Endothelial cell of umbilical vein (primary cell): ENCODE measurements around the gene EXOC6B. TPM values are rescaled to one million over a fixed set of nuclear protein-coding genes. Genes with fewer than 3 reads are reported as not detected.

Source experiments
- BruUV-seq: library from RNA; stranded (reverse); fragments of 400-500 nt; replicated peaks from 2 replicates; lab custom pipeline; 2021; lab: Mats Ljungman, UMichigan
- CTCF ChIA-PET: fragments of 300-600, 350-600 bp; sonication (Branson Sonifier 250); formaldehyde crosslinking; loops from one replicate; lab custom pipeline; 2021; ENCODE audit warnings: antibody characterized with exemption, inconsistent platforms; lab: Charles Lee
- POLR2A ChIA-PET: fragments of 300-600, 350-600 bp; sonication (Branson Sonifier 250); formaldehyde crosslinking; loops from one replicate; lab custom pipeline; 2021; ENCODE audit warnings: antibody characterized with exemption, inconsistent platforms; lab: Charles Lee
- DNase-seq: peaks from one replicate; pipeline ENCODE4 v3.0.0-alpha.2; 2011; ENCODE audit warnings: low read depth, low spot score
- FAIRE-seq: peaks from 2 replicates; lab custom pipeline; 2011; peaks lifted over from hg19 to GRCh38; lab: Jason Lieb, UNC
- H2AFZ ChIP-seq: 2 replicates; pipeline ENCODE4 v1.6.0; 2012; ENCODE audit warnings: low read depth, low read length, control low read depth, inconsistent platforms
- H3K27ac ChIP-seq: 2 replicates; pipeline ENCODE4 v1.5.1; 2011; ENCODE audit warnings: low read depth, mild to moderate bottlenecking, control low read depth, low read length, moderate library complexity; ENCODE audit not compliant: insufficient read depth
- H3K27me3 ChIP-seq, 2 experiments: 2 replicates each; pipeline versions ENCODE4 v1.6.0 to v1.6.1; 2011; ENCODE audit warnings: low read length in 2 of 2, mixed read lengths in 1 of 2; ENCODE audit not compliant: control insufficient read depth in 2 of 2, insufficient read depth in 2 of 2
- H3K36me3 ChIP-seq, 2 experiments: 2 replicates in 1 of 2; 3 replicates in 1 of 2; pipeline ENCODE4 v1.5.1; 2011; ENCODE audit warnings: low read length in 2 of 2, mild to moderate bottlenecking in 1 of 2, moderate library complexity in 1 of 2; ENCODE audit not compliant: control insufficient read depth in 2 of 2, insufficient read depth in 2 of 2; ENCODE audit errors: extremely low read depth in 1 of 2
- H3K4me1 ChIP-seq: 3 replicates; pipeline ENCODE4 v1.5.1; 2011; ENCODE audit warnings: mild to moderate bottlenecking, low read length; ENCODE audit not compliant: control insufficient read depth, insufficient read depth; ENCODE audit errors: extremely low read depth
- H3K4me2 ChIP-seq: 2 replicates; pipeline ENCODE4 v1.6.1; 2011; ENCODE audit warnings: low read length, control low read depth, mixed read lengths; ENCODE audit not compliant: insufficient read depth
- H3K4me3 ChIP-seq, 3 experiments: fragments of 200-600 bp in 1 of 3; sonication (generic), shearing (Covaris generic) in 1 of 3; replicated peaks in 1 of 3; 2 replicates each; pipeline ENCODE4 v1.5.1; 2011 to 2016; ENCODE audit warnings: control low read depth in 3 of 3, low read length in 3 of 3, mild to moderate bottlenecking in 2 of 3, inconsistent platforms in 1 of 3, low read depth in 1 of 3, moderate library complexity in 1 of 3; ENCODE audit not compliant: insufficient read depth in 1 of 3
- H3K79me2 ChIP-seq: 2 replicates; pipeline ENCODE4 v1.6.0; 2012; ENCODE audit warnings: low read length, inconsistent platforms; ENCODE audit not compliant: control insufficient read depth, insufficient read depth
- H3K9ac ChIP-seq: replicated peaks from 2 replicates; pipeline ENCODE3; 2011; ENCODE audit warnings: low read length, control low read depth; ENCODE audit not compliant: insufficient read depth; ENCODE audit errors: extremely low read depth
- H3K9me1 ChIP-seq: replicated peaks from 3 replicates; pipeline ENCODE4 v1.6.0; 2011; ENCODE audit warnings: mild to moderate bottlenecking, low read length; ENCODE audit not compliant: control insufficient read depth, insufficient read depth; ENCODE audit errors: extremely low read depth
- H3K9me3 ChIP-seq: replicated peaks from 2 replicates; pipeline ENCODE4 v1.5.1; 2012; ENCODE audit warnings: low read length, inconsistent platforms; ENCODE audit not compliant: control insufficient read depth, insufficient read depth
- H4K20me1 ChIP-seq: replicated peaks from 2 replicates; pipeline ENCODE3; 2011; ENCODE audit warnings: mild to moderate bottlenecking, low read length; ENCODE audit not compliant: control insufficient read depth, insufficient read depth; ENCODE audit errors: extremely low read depth
- CTCF ChIP-seq, 2 donors: IDR thresholded peaks; 1 replicate in 1 of 2; 2 replicates in 1 of 2; pipeline ENCODE4 v1.5.1; 2011; ENCODE audit warnings: low read length in 2 of 2, mild to moderate bottlenecking in 2 of 2, moderate library complexity in 2 of 2, control low read depth in 1 of 2, inconsistent platforms in 1 of 2, low read depth in 1 of 2; ENCODE audit not compliant: insufficient read depth in 1 of 2; ENCODE audit errors: extremely low read depth in 1 of 2
- EZH2 ChIP-seq: IDR thresholded peaks from 2 replicates; pipeline ENCODE4 v1.6.1; 2012; ENCODE audit warnings: borderline replicate concordance, low read depth, mild to moderate bottlenecking, moderate library complexity, low read length, inconsistent platforms; ENCODE audit not compliant: severe bottlenecking
- FOS ChIP-seq: IDR thresholded peaks from 2 replicates; pipeline ENCODE4 v1.6.1; 2011; ENCODE audit warnings: mild to moderate bottlenecking, low read length, moderate library complexity, borderline replicate concordance; ENCODE audit not compliant: insufficient read depth
- GATA2 ChIP-seq: IDR thresholded peaks from 2 replicates; pipeline ENCODE4 v1.7.0; 2011; ENCODE audit warnings: low read depth, mild to moderate bottlenecking, moderate library complexity, mixed read lengths, low read length; ENCODE audit not compliant: insufficient read length, insufficient read depth
- JUN ChIP-seq: IDR thresholded peaks from 2 replicates; pipeline ENCODE4 v1.6.1; 2011; ENCODE audit warnings: borderline replicate concordance, low read depth; ENCODE audit not compliant: insufficient read length, insufficient read depth
- MAX ChIP-seq: IDR thresholded peaks from 2 replicates; pipeline ENCODE4 v1.6.1; 2011; ENCODE audit not compliant: insufficient read depth, insufficient read length
- MYC ChIP-seq: IDR thresholded peaks from one replicate; pipeline ENCODE4 v1.6.1; 2011; ENCODE audit warnings: mild to moderate bottlenecking, low read depth, low read length
- POLR2A ChIP-seq: IDR thresholded peaks from 2 replicates; pipeline ENCODE4 v1.6.1; 2012; ENCODE audit warnings: low read depth, mild to moderate bottlenecking, control low read depth, low read length
- POLR2AphosphoS5 ChIP-seq: IDR thresholded peaks from 2 replicates; pipeline ENCODE4 v1.6.1; 2012; ENCODE audit warnings: low read depth, mild to moderate bottlenecking, control low read depth, low read length, moderate library complexity; ENCODE audit not compliant: insufficient read depth
- dilution Hi-C: fragments of 300-500 bp; cut with MboI; formaldehyde crosslinking; loops from one replicate; pipeline ENCODE4 v1.15.0; 2019; ENCODE audit warnings: low sequenced_read_pairs; ENCODE audit not compliant: extremely low pct_ligation_motif_present
- intact Hi-C: fragments of 100-400 bp; cut with micrococcal nuclease; formaldehyde crosslinking; loops from one replicate; pipeline ENCODE4 v1.10.0; 2022
- polyA plus RNA-seq, 4 experiments: library from polyadenylated mRNA; depleted of rRNA in 3 of 4; stranded (reverse) in 3 of 4; unstranded in 1 of 4; fragments of >200 nt; gene quantifications; 2 replicates each; pipeline versions ENCODE4 v1.2.1 to v1.2.3, GENCODE V29; 2011 to 2012; ENCODE audit warnings: missing spikeins in 1 of 4
- total RNA-seq: library from RNA; stranded (reverse); gene quantifications from 2 replicates; pipeline ENCODE4 v1.2.3, GENCODE V29; 2021

EXOC6B gene
- total and polyA plus RNA-seq, 2 donors (not counting 3 experiments of a cell fraction or from before 2014, with no cell fraction given), result 10.8 to 34.8 TPM

DNA sequence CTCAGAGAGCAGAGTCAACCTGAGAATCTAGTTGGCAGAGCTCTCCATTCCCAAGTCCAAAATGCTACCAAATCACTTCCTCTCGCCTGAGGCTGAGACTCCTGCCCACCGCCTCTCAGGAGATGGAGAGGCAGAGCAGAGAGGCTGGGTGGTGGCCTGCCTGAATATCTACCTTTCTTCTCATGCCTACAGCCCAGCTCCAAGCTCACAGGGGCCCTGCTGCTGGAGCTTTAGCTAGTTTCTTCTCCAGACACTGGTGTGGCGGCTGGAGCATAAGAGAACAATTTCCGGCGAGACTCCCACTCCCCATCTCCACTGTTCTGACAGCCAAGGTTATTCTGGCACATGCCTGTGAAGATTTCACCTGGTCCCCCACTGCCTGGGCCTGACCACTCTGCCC is 670.1 kb downstream of the EXOC6B start:
- Histone ChIP-seq H3K9ac (no peak overlapping the region), H3K27ac (no peak overlapping the region), H3K79me2 (no peaks in the 10 kb centered on the region), H4K20me1 (no peaks in the 10 kb centered on the region), H3K9me1 (no peaks in the 10 kb centered on the region), H3K27me3 (peaks cover 21 to 26% of the 10 kb centered on the region in 2 experiments), H3K4me3 (no peak overlapping the region), H3K4me1 (no peaks in the 10 kb centered on the region), H3K4me2 (no peak overlapping the region), H3K9me3 (no peaks in the 10 kb centered on the region), H2AFZ (no peak overlapping the region), H3K36me3 (no peaks in the 10 kb centered on the region)
- TF ChIP-seq POLR2AphosphoS5, result no peak
- TF ChIP-seq MYC, result no peak
- TF ChIP-seq EZH2, result no peak
- TF ChIP-seq POLR2A, result no peak
- TF ChIP-seq CTCF (IDR thresholded peaks at IDR 0.05; ENCODE audit: extremely low read depth in 1 of 2, insufficient read depth in 1 of 2, low read depth in 1 of 2, low read length in 2 of 2), result no peak
- no peak for TF ChIP-seq FOS
- no peak for TF ChIP-seq MAX
- no peak for TF ChIP-seq GATA2
- no peak for TF ChIP-seq JUN
- dilution Hi-C loops (no loop called here), intact Hi-C loops (no loop called here)
- ChIA-PET CTCF (interaction anchor here (0.7 to 5.2 kb wide), 5 partner anchors 137 to 856 kb away, joined by 3 to 46 read pairs (median 4); no protein-coding TSS in a partner anchor), POLR2A (no interaction called here)
- DNase-seq (no peak), FAIRE-seq (no peak)
- BruUV-seq, result no TSS peak
